Trophoblast cell (in vitro differentiated cells and primary cell): Measurements from ENCODE around the gene MVB12A.
A peak's percentile ranks its signal among the peaks of the same experiment; 100 is the strongest.

Source experiments
- DNase-seq, 2 donors: peaks; one replicate each; pipeline ENCODE4 v3.0.0-alpha.2; 2016
- H2AFZ ChIP-seq: 2 replicates; pipeline ENCODE4 v1.6.1; 2013; ENCODE audit warnings: low read length, moderate library complexity, mild to moderate bottlenecking; ENCODE audit not compliant: insufficient read depth, poor library complexity
- H2AK5ac ChIP-seq: 2 replicates; pipeline ENCODE4 v1.6.1; 2013; ENCODE audit warnings: mild to moderate bottlenecking, low read length
- H2BK120ac ChIP-seq: 2 replicates; pipeline ENCODE4 v1.6.1; 2013; ENCODE audit warnings: low read length, mild to moderate bottlenecking, moderate library complexity; ENCODE audit not compliant: insufficient read depth, poor library complexity
- H2BK12ac ChIP-seq: 2 replicates; pipeline ENCODE4 v1.6.1; 2013; ENCODE audit warnings: mild to moderate bottlenecking, low read length, moderate library complexity
- H2BK5ac ChIP-seq: 2 replicates; pipeline ENCODE4 v1.6.1; 2013; ENCODE audit warnings: low read length, low read depth, moderate library complexity, mild to moderate bottlenecking; ENCODE audit not compliant: poor library complexity
- H3K14ac ChIP-seq: 2 replicates; pipeline ENCODE4 v1.6.1; 2013; ENCODE audit warnings: mild to moderate bottlenecking, low read length
- H3K18ac ChIP-seq: 2 replicates; pipeline ENCODE4 v1.6.1; 2013; ENCODE audit warnings: mild to moderate bottlenecking, low read length
- H3K23ac ChIP-seq: 2 replicates; pipeline ENCODE4 v1.6.1; 2013; ENCODE audit warnings: low read length
- H3K27ac ChIP-seq: 2 replicates; pipeline ENCODE4 v1.5.1; 2013; ENCODE audit warnings: low read depth, mild to moderate bottlenecking, inconsistent platforms, low read length, moderate library complexity
- H3K27me3 ChIP-seq: 2 replicates; pipeline ENCODE4 v1.6.1; 2013; ENCODE audit warnings: inconsistent platforms, mild to moderate bottlenecking, low read length, moderate library complexity; ENCODE audit not compliant: insufficient read depth
- H3K36me3 ChIP-seq, 2 experiments: 1 replicate in 1 of 2; 2 replicates in 1 of 2; pipeline ENCODE4 v1.6.1; 2013; ENCODE audit warnings: low read length in 2 of 2, mild to moderate bottlenecking in 2 of 2, moderate library complexity in 1 of 2; ENCODE audit not compliant: insufficient read depth in 2 of 2, control insufficient read depth in 1 of 2
- H3K4ac ChIP-seq: 2 replicates; pipeline ENCODE4 v1.6.1; 2013; ENCODE audit warnings: low read depth, mild to moderate bottlenecking, low read length, moderate library complexity
- H3K4me1 ChIP-seq, 2 experiments: 1 replicate in 1 of 2; 2 replicates in 1 of 2; pipeline ENCODE4 v1.6.1; 2013; ENCODE audit warnings: low read length in 2 of 2, mild to moderate bottlenecking in 2 of 2, moderate library complexity in 1 of 2; ENCODE audit not compliant: insufficient read depth in 2 of 2, control insufficient read depth in 1 of 2
- H3K4me2 ChIP-seq: 2 replicates; pipeline ENCODE4 v1.6.1; 2013; ENCODE audit warnings: inconsistent platforms, mild to moderate bottlenecking, low read length, moderate library complexity
- H3K4me3 ChIP-seq: 2 replicates; pipeline ENCODE4 v1.5.1; 2013; ENCODE audit warnings: mild to moderate bottlenecking, low read depth, low read length, inconsistent platforms
- H3K79me1 ChIP-seq: one replicate; pipeline ENCODE4 v1.6.1; 2013; ENCODE audit warnings: low read length
- H3K79me2 ChIP-seq: 2 replicates; pipeline ENCODE4 v1.6.1; 2013; ENCODE audit warnings: low read length, mild to moderate bottlenecking; ENCODE audit not compliant: control insufficient read depth, insufficient read depth, poor library complexity
- H3K9ac ChIP-seq: 2 replicates; pipeline ENCODE4 v1.6.1; 2013; ENCODE audit warnings: mild to moderate bottlenecking, low read length
- H3K9me3 ChIP-seq: 2 replicates; pipeline ENCODE4 v1.6.1; 2013; ENCODE audit warnings: low read depth, mild to moderate bottlenecking, control low read depth, inconsistent platforms, low read length; ENCODE audit not compliant: insufficient read depth
- H4K12ac ChIP-seq: 2 replicates; pipeline ENCODE4 v1.6.1; 2013; ENCODE audit warnings: low read depth, mild to moderate bottlenecking, low read length, moderate library complexity
- H4K8ac ChIP-seq: 2 replicates; pipeline ENCODE4 v1.6.1; 2013; ENCODE audit warnings: low read depth, mild to moderate bottlenecking, low read length, moderate library complexity
- H4K91ac ChIP-seq: one replicate; pipeline ENCODE4 v1.6.1; 2013; ENCODE audit warnings: low read depth, mild to moderate bottlenecking, low read length, moderate library complexity
- WGBS: extraction: QIAGEN DNeasy Blood & Tissue Kit; methylation state at CpG from one replicate; pipeline ENCODE4 v1.1.7; 2013; ENCODE audit warnings: missing lambda C conversion rate; ENCODE audit not compliant: insufficient read length, insufficient coverage; ENCODE audit errors: extremely low coverage; 5-methylcytosine and 5-hydroxymethylcytosine counted together

The MVB12A gene

GRCh38 chr19:17469481-17470067, 49.7 kb downstream of the MVB12A start:
- peak overlapping the region; percentile 73 for H3K4me3 ChIP-seq
- H4K8ac ChIP-seq = peak overlapping the region; percentile 10
- H3K14ac ChIP-seq = no peak overlapping the region
- no peak overlapping the region for H3K23ac ChIP-seq
- no peak overlapping the region for H3K18ac ChIP-seq
- H3K4me1 ChIP-seq = peaks cover 4 to 6% of the 10 kb centered on the region in 2 experiments
- H3K79me2 ChIP-seq = peaks cover 3% of the 10 kb centered on the region
- WGBS = no CpG with 5 or more reads among the region's 31 CpGs
- H2BK12ac ChIP-seq = no peak overlapping the region
- H3K4ac ChIP-seq = no peak overlapping the region
- no peak overlapping the region for H2BK120ac ChIP-seq
- peak overlapping the region; percentile 74 for H2AFZ ChIP-seq
- H3K9me3 ChIP-seq = no peaks in the 10 kb centered on the region
- no peak overlapping the region for H4K12ac ChIP-seq
- H3K27ac ChIP-seq = peak overlapping the region; percentile 40
- H4K91ac ChIP-seq = no peak overlapping the region
- no peak overlapping the region for H2AK5ac ChIP-seq
- no peak overlapping the region for H3K9ac ChIP-seq
- DNase-seq = peak; percentile 92 to 96
- no peaks in the 10 kb centered on the region for H3K36me3 ChIP-seq
- H3K79me1 ChIP-seq = peaks cover 3% of the 10 kb centered on the region
- peak overlapping the region; percentile 98 for H3K4me2 ChIP-seq
- peaks cover 6% of the 10 kb centered on the region for H3K27me3 ChIP-seq
- peak overlapping the region; percentile 32 for H2BK5ac ChIP-seq

- Histone ChIP-seq H2BK120ac (peak within 1 kb of the TSS; percentile 74), H2AFZ (peak within 1 kb of the TSS; percentile 100), H3K36me3 (no peaks in the 10 kb centered on the region), H2BK5ac (peak within 1 kb of the TSS; percentile 66), H3K79me2 (peaks cover 3% of the 10 kb centered on the region), H3K27me3 (peaks cover 6% of the 10 kb centered on the region), H4K12ac (peak within 1 kb of the TSS; percentile 92), H3K79me1 (peaks cover 3% of the 10 kb centered on the region), H4K91ac (peak within 1 kb of the TSS; percentile 83), H4K8ac (peak within 1 kb of the TSS; percentile 97), H3K23ac (no peak within 1 kb of the TSS), H2AK5ac (no peak within 1 kb of the TSS), H2BK12ac (no peak within 1 kb of the TSS), H3K9me3 (no peaks in the 10 kb centered on the region), H3K18ac (peak within 1 kb of the TSS; percentile 98), H3K4me3 (peak within 1 kb of the TSS; percentile 96), H3K4ac (peak within 1 kb of the TSS; percentile 76), H3K9ac (peak within 1 kb of the TSS; percentile 47), H3K27ac (peak within 1 kb of the TSS; percentile 40), H3K4me1 (peaks cover 4 to 6% of the 10 kb centered on the region in 2 experiments), H3K14ac (peak within 1 kb of the TSS; percentile 95), H3K4me2 (peak within 1 kb of the TSS; percentile 98)
- peak; percentile 99 for DNase-seq
- WGBS = no CpG with 5 or more reads among the region's 67 CpGs
Measured at GRCh38 chr19:17470068-17470841, 50.4 kb downstream of the MVB12A start, which contains the start of gene SLC27A1. TSS of gene SLC27A1 (plus strand) at chr19:17470524. CDS start at chr19:17470541, 17 bp downstream.

- DNase-seq = no peak
- Histone ChIP-seq H4K91ac (no peak overlapping the region), H3K14ac (no peak overlapping the region), H3K4me1 (peaks cover 4 to 6% of the 10 kb centered on the region in 2 experiments), H3K9ac (no peak overlapping the region), H3K23ac (peak overlapping the region; percentile 29), H3K27me3 (peaks cover 6% of the 10 kb centered on the region), H2AK5ac (no peak overlapping the region), H2BK5ac (no peak overlapping the region), H3K36me3 (no peaks in the 10 kb centered on the region), H2AFZ (no peak overlapping the region), H3K18ac (no peak overlapping the region), H2BK120ac (no peak overlapping the region), H4K12ac (no peak overlapping the region), H2BK12ac (no peak overlapping the region), H3K4me2 (peak overlapping the region; percentile 98), H3K4me3 (no peak overlapping the region), H3K79me2 (peaks cover 3% of the 10 kb centered on the region), H3K79me1 (peaks cover 3% of the 10 kb centered on the region), H3K27ac (no peak overlapping the region), H3K4ac (no peak overlapping the region), H3K9me3 (no peaks in the 10 kb centered on the region), H4K8ac (no peak overlapping the region)
- WGBS = no CpG with 5 or more reads among the region's 12 CpGs
Measured at GRCh38 chr19:17471410-17472125, 51.7 kb downstream of the MVB12A start.

- H3K4me2 ChIP-seq = no peak overlapping the region
- no peak overlapping the region for H4K8ac ChIP-seq
- no peak overlapping the region for H3K18ac ChIP-seq
- DNase-seq = peak in 1 of 2 donors; percentile 69
- no peaks in the 10 kb centered on the region for H3K9me3 ChIP-seq
- no peak overlapping the region for H2AFZ ChIP-seq
- WGBS = no CpG with 5 or more reads among the region's 9 CpGs
- no peak overlapping the region for H2AK5ac ChIP-seq
- no peak overlapping the region for H3K27ac ChIP-seq
- H3K4ac ChIP-seq = no peak overlapping the region
- no peak overlapping the region for H3K14ac ChIP-seq
- no peak overlapping the region for H3K9ac ChIP-seq
- no peak overlapping the region for H2BK12ac ChIP-seq
- H3K27me3 ChIP-seq = peaks cover 6% of the 10 kb centered on the region
- no peak overlapping the region for H2BK5ac ChIP-seq
- peaks cover 3% of the 10 kb centered on the region for H3K79me1 ChIP-seq
- peaks cover 3% of the 10 kb centered on the region for H3K79me2 ChIP-seq
- H3K36me3 ChIP-seq = no peaks in the 10 kb centered on the region
- peaks cover 4 to 6% of the 10 kb centered on the region in 2 experiments for H3K4me1 ChIP-seq
- H4K91ac ChIP-seq = no peak overlapping the region
- no peak overlapping the region for H4K12ac ChIP-seq
- H2BK120ac ChIP-seq = no peak overlapping the region
- H3K23ac ChIP-seq = no peak overlapping the region
- H3K4me3 ChIP-seq = no peak overlapping the region
Measured at GRCh38 chr19:17473041-17473440, 53.2 kb downstream of the MVB12A start.
